Bronchial epithelial cell (primary cell): ENCODE results near the gene SELENOW. TPM values are rescaled to one million over a fixed set of nuclear protein-coding genes. Genes with fewer than 3 reads are reported as not detected.
"Not testable (repeated sequence)": the region's sequence is repeated elsewhere in the genome, so short reads cannot be mapped to it uniquely, and the experiment has no call there.

Source experiments
- DNase-seq: peaks from one replicate; pipeline ENCODE4 v3.0.0-alpha.2; 2010; ENCODE audit warnings: low read depth
- FAIRE-seq: peaks from 2 replicates; lab custom pipeline; 2011; peaks lifted over from hg19 to GRCh38; lab: Jason Lieb, UNC
- H3K27me3 ChIP-seq: 2 replicates; pipeline ENCODE4 v1.5.1; 2011; ENCODE audit warnings: low read length; ENCODE audit not compliant: control insufficient read depth, insufficient read depth
- H3K36me3 ChIP-seq: 2 replicates; pipeline ENCODE4 v1.5.1; 2011; ENCODE audit warnings: low read length; ENCODE audit not compliant: control insufficient read depth, insufficient read depth
- H3K4me3 ChIP-seq: 2 replicates; pipeline ENCODE4 v1.5.1; 2011; ENCODE audit warnings: mild to moderate bottlenecking, low read depth, low read length, control low read depth
- CTCF ChIP-seq: IDR thresholded peaks from 2 replicates; pipeline ENCODE4 v1.5.1; 2011; ENCODE audit warnings: mild to moderate bottlenecking, moderate library complexity, low read length, control low read depth, inconsistent platforms; ENCODE audit not compliant: insufficient read depth, severe bottlenecking
- total RNA-seq: library from RNA; depleted of rRNA; stranded (reverse); fragments of >200 nt; gene quantifications from 2 replicates; pipeline ENCODE4 v1.2.1, GENCODE V29; 2014

SELENOW gene
- total RNA-seq, 1 donor from 2014 or later = 149 TPM

DNA sequence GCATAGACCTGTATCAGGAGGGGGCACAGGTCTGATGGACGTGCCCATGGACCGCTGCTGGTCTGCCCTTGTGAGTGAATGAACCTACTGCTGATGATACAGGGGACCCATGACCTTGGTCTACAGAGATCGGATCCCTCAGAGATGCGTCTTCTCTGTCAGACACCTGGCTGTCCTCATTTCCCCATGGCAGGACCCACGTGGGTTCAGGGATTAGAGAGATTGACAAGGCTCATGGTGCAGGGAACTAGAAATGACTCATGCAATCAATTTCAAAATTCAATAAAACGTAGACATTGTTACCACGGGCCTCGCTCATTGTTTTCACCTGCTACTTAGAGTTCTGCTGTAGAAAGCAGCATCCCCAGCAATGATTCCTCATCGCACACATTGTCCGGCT, 26.8 kb downstream of the SELENOW start:
- FAIRE-seq (no peak), DNase-seq (no peak)
- TF ChIP-seq CTCF = no peak
- H3K36me3 ChIP-seq = no peaks in the 10 kb centered on the region
- H3K4me3 ChIP-seq = no peak overlapping the region
- H3K27me3 ChIP-seq = no peaks in the 10 kb centered on the region

- H3K27me3 ChIP-seq = no peaks in the 10 kb centered on the region
- DNase-seq = no peak
- TF ChIP-seq CTCF = no peak
- H3K4me3 ChIP-seq = no peak overlapping the region
- no peaks in the 10 kb centered on the region for H3K36me3 ChIP-seq
- no peak for FAIRE-seq
Observed at GRCh38 chr19:47806435-47806834, 27.9 kb downstream of the SELENOW start.

DNA sequence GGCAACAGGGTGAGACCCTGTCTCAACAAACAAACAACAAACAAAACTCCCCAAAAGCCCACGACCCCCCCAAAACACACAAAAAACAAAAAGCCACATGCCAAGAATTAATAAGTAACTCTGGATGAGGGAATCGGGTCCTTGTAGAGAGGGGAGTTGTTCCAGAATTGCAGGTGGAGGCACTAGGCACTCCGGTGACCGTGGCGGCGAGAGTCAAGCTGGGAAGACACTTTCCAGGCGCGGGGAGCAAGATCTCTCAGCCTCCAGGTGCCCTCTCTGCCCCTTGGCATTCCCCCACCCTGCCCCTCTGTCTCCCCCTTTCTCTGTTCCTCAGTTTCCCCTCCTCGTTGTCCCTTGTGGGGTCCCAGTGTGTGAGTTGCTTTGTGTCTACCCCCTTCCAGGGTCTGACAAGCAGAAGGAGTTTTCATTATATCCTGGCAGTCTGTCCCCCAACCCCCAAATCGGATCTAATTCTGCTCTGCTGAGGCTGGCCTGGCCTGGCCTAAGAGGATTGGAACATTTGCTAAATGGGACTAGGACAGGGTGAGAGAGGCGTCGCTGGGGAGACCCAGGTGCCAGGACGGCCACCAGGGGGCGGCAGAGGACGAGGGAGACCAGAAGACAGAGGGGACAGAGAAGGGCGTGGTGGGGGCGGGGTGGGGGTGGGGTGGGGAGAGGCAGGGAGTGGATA, 34.9 kb downstream of the SELENOW start:
- no peaks in the 10 kb centered on the region for H3K27me3 ChIP-seq
- peak; percentile 25 for DNase-seq
- no peak for FAIRE-seq
- no peaks in the 10 kb centered on the region for H3K36me3 ChIP-seq
- peak; percentile 64 for TF ChIP-seq CTCF
- no peak overlapping the region for H3K4me3 ChIP-seq

DNA sequence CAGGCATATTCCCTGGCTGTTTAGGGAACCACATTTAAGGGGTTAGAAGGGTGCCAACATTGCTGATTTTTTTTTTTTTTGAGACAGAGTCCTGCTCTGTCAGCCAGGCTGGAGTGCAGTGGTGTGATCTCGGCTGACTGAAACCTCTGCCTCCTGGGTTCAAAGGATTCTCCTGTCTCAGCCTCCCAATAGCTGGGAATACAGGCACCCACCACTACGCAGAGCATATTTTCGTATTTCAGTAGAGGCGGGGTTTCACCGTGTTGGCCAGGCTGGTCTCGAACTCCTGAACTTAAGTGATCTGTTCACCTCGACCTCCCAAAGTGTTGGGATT, 35.5 kb downstream of the SELENOW start:
- Histone ChIP-seq H3K27me3 (no peaks in the 10 kb centered on the region), H3K4me3 (no peak overlapping the region), H3K36me3 (no peaks in the 10 kb centered on the region)
- no peak for TF ChIP-seq CTCF
- DNase-seq = no peak
- FAIRE-seq = no peak

GRCh38 chr19:47816270-47816669, 37.8 kb downstream of the SELENOW start:
- not testable (repeated sequence) for FAIRE-seq, H3K27me3 ChIP-seq, DNase-seq, H3K36me3 ChIP-seq, H3K4me3 ChIP-seq

DNA sequence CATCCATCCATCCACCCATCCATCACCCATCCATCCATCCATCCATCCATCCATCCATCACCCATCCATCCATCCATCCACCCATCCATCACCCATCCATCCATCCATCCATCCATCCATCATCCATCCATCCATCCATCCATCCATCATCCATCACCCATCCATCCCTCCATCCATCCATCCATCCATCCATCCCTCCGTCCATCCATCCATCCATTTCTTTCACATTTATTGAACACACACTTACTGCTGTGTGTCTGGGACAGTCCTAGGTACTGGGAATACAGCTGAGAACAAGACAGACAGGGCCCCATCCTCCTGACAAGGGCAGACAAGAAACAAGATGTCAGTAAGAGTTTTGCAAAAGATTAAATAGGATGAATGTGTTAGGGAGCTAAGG, 39.7 kb downstream of the SELENOW start:
- FAIRE-seq = peak; percentile 47
- H3K4me3 ChIP-seq, H3K27me3 ChIP-seq, DNase-seq, H3K36me3 ChIP-seq: not testable (repeated sequence)

DNA sequence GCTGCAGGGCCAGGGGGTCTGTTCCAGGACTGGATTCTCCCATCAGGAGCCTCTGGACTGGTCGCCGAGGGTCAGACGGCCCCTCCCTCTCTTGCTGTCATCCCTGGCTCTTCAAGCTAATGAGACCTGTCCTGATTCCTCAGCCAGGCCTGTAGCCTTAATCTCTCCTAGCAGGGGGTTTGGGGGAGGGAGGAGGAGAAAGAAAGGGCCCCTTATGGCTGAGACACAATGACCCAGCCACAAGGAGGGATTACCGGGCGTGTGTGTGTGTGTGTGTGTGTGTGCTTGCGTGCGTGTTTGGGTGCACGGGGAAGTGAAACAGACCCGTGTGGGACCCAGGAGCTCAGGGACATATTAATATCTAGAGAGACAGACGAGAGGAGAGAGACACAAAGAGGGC, 41.4 kb downstream of the SELENOW start:
- H3K27me3 ChIP-seq = peaks cover 5% of the 10 kb centered on the region

More for the DNA sequence above, 41.4 kb downstream of the SELENOW start:
- no peak for TF ChIP-seq CTCF
- Histone ChIP-seq H3K4me3 (no peak overlapping the region), H3K36me3 (no peaks in the 10 kb centered on the region)
- DNase-seq (no peak), FAIRE-seq (no peak)
